Activated CD4-positive, alpha-beta memory T cell treated with anti-CD3 and anti-CD28 coated beads for 36 hours (primary cell): ENCODE results near the gene OR52K2. TPM values are rescaled to one million over a fixed set of nuclear protein-coding genes. Genes with fewer than 3 reads are reported as not detected.
"Not testable (repeated sequence)": the region's sequence is repeated elsewhere in the genome, so short reads cannot be mapped to it uniquely, and the experiment has no call there.

ENCODE experiments used
- CTCF ChIA-PET: fragments of 350-600 bp; sonication (Branson Sonifier 250); formaldehyde crosslinking; loops from one replicate; lab custom pipeline; 2021; ENCODE audit warnings: antibody characterized with exemption, inconsistent platforms; lab: Charles Lee
- POLR2A ChIA-PET: fragments of 350-600 bp; sonication (Branson Sonifier 250); formaldehyde crosslinking; loops from one replicate; lab custom pipeline; 2021; ENCODE audit warnings: antibody characterized with exemption; lab: Charles Lee
- DNase-seq: peaks from one replicate; pipeline ENCODE4 v3.0.0-alpha.2; 2020
- H3K27ac Mint-ChIP-seq: one replicate; pipeline ENCODE4 v1.8.0; 2021; ENCODE audit warnings: mixed read lengths
- H3K27me3 Mint-ChIP-seq: one replicate; pipeline ENCODE4 v1.8.0; 2021; ENCODE audit warnings: mixed read lengths
- H3K36me3 Mint-ChIP-seq: one replicate; pipeline ENCODE4 v1.8.0; 2021; ENCODE audit warnings: mixed read lengths
- H3K4me1 Mint-ChIP-seq: one replicate; pipeline ENCODE4 v1.8.0; 2021; ENCODE audit warnings: low read depth, mixed read lengths
- H3K4me3 Mint-ChIP-seq: one replicate; pipeline ENCODE4 v1.8.0; 2021; ENCODE audit warnings: mild to moderate bottlenecking, mixed read lengths
- H3K9me3 Mint-ChIP-seq: one replicate; pipeline ENCODE4 v1.8.0; 2021; ENCODE audit warnings: mixed read lengths
- intact Hi-C: fragments of 100-400 bp; cut with micrococcal nuclease; formaldehyde crosslinking; loops from one replicate; pipeline ENCODE4 v1.15.1; 2023
- total RNA-seq, 2 experiments: library from RNA; stranded (reverse); gene quantifications; one replicate each; pipeline ENCODE4 v1.2.3, GENCODE V29; 2021

The OR52K2 gene
- total RNA-seq, 2 experiments from 2014 or later: not detected

DNA sequence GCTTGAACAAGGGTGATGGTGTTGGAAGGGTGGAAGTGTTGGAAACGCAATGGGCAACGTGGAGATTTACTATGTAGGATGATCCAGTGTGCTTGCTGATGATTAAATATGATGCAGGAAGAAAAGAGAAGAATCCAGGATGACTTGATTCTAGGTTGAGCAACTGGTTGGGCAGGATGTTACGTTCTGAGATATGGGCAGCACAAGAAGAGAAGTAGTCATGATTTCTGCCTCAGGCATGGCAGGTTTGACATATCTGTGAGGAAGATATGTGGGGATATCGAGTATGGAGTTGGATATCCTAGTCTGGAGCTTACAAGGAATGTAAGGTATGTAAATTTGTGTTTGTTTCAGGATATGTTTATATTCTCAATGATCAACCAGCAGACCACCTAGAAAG is 35.2 kb downstream of the OR52K2 start:
- no peak overlapping the region for H3K4me3 Mint-ChIP-seq
- H3K4me1 Mint-ChIP-seq: peaks cover 13% of the 10 kb centered on the region
- H3K27me3 Mint-ChIP-seq: peaks cover 8% of the 10 kb centered on the region
- intact Hi-C loops: no loop called here
- DNase-seq: no peak
- H3K36me3 Mint-ChIP-seq: no peaks in the 10 kb centered on the region
- ChIA-PET CTCF (no interaction called here), POLR2A (interaction anchor here (0.6 kb wide), 1 partner anchor 91 kb away, joined by 3 read pairs; the partner anchor contains the start of gene TRIM21)
- H3K27ac Mint-ChIP-seq: no peak overlapping the region
- H3K9me3 Mint-ChIP-seq: no peaks in the 10 kb centered on the region

- POLR2A ChIA-PET, H3K36me3 Mint-ChIP-seq, H3K9me3 Mint-ChIP-seq, H3K4me3 Mint-ChIP-seq, H3K4me1 Mint-ChIP-seq, H3K27ac Mint-ChIP-seq, DNase-seq: not testable (repeated sequence)
- intact Hi-C loops: loop anchor here (5.0 kb wide), 1 partner anchor 116 kb away; the partner anchor contains the start of gene TRIM68
- CTCF ChIA-PET: interaction anchor here (2.2 kb wide), 1 partner anchor 9 kb away, joined by 10 read pairs; the partner anchor contains the start of gene OR52K1
- H3K27me3 Mint-ChIP-seq: peaks cover 19% of the 10 kb centered on the region
Measured at GRCh38 chr11:4491405-4491804, 42.3 kb downstream of the OR52K2 start.

GRCh38 chr11:4491878-4492606 is 42.9 kb downstream of the OR52K2 start:
- intact Hi-C loops: loop anchor here (5.0 kb wide), 1 partner anchor 115 kb away; the partner anchor contains the start of gene TRIM68
- Mint-ChIP-seq H3K9me3 (peaks cover 4% of the 10 kb centered on the region), H3K36me3 (no peaks in the 10 kb centered on the region), H3K27me3 (peaks cover 16% of the 10 kb centered on the region), H3K4me3 (no peak overlapping the region), H3K27ac (no peak overlapping the region), H3K4me1 (peaks cover 6% of the 10 kb centered on the region)
- ChIA-PET POLR2A (no interaction called here), CTCF (interaction anchor here (0.7 to 5.4 kb wide), 4 partner anchors 10 to 306 kb away, joined by 3 to 83 read pairs (median 6); partner anchors contain the start of genes OR51D1 and OR52K1)
- DNase-seq: no peak

DNA sequence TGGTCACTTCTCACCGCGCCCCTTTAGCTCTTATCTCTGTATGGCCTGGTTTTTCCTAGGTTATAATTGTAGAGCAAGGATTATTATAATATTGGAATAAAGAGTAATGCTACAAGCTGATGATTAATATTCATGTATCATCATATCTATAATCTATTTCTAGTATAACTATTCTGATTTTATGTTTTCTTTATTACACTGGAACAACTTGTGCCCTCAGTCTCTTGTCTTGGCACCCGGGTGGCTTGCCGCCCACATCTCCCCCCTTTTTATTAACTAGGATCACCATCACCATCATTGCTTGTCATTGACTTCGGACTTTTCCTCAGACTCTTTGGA is 44.4 kb downstream of the OR52K2 start:
- Mint-ChIP-seq H3K4me1 (peaks cover 6% of the 10 kb centered on the region), H3K27me3 (peaks cover 15% of the 10 kb centered on the region), H3K27ac (no peak overlapping the region), H3K4me3 (no peak overlapping the region), H3K9me3 (peaks cover 4% of the 10 kb centered on the region), H3K36me3 (no peaks in the 10 kb centered on the region)
- CTCF ChIA-PET: interaction anchor here (0.6 to 5.4 kb wide), 8 partner anchors 9 to 311 kb away, joined by 3 to 83 read pairs (median 4); partner anchors contain the start of genes OR51D1 and OR52K1
- POLR2A ChIA-PET: no interaction called here
- intact Hi-C loops: loop anchor here (1.0 to 5.0 kb wide), 5 partner anchors 12 to 306 kb away; partner anchors contain the start of genes TRIM21 and TRIM68
- no peak for DNase-seq

DNA sequence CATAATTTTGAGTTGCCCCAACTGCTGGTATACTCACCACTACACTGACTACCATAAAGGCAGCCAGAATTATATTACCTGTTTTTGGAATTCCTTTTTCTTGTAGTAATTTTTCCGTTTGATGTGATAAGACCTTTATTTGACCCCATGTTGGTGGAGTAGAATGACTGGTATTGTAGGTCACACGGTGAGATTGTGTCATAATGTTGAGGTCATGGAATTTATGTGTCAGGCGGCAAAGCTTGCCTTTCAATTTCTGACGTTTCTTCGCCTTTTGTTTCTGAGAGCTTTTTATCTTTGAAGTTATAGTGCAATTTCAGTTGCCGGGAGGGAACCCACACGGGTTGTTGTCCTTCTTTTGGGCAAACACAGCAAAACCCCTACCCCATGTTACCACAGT is 46.4 kb downstream of the OR52K2 start:
- DNase-seq: peak; percentile 14
- H3K9me3 Mint-ChIP-seq: peaks cover 4% of the 10 kb centered on the region
- POLR2A ChIA-PET: no interaction called here
- intact Hi-C loops: no loop called here
- CTCF ChIA-PET: interaction anchor here (5.4 kb wide), 1 partner anchor 310 kb away, joined by 83 read pairs; no protein-coding TSS in a partner anchor
- no peaks in the 10 kb centered on the region for H3K36me3 Mint-ChIP-seq
- peaks cover 6% of the 10 kb centered on the region for H3K4me1 Mint-ChIP-seq
- H3K27ac Mint-ChIP-seq: no peak overlapping the region
- peaks cover 8% of the 10 kb centered on the region for H3K27me3 Mint-ChIP-seq
- no peak overlapping the region for H3K4me3 Mint-ChIP-seq

- no peak for DNase-seq
- Mint-ChIP-seq H3K9me3 (peaks cover 4% of the 10 kb centered on the region), H3K27ac (no peak overlapping the region), H3K36me3 (no peaks in the 10 kb centered on the region), H3K4me1 (peaks cover 6% of the 10 kb centered on the region), H3K27me3 (peaks cover 8% of the 10 kb centered on the region), H3K4me3 (no peak overlapping the region)
- intact Hi-C loops: no loop called here
- CTCF ChIA-PET: interaction anchor here (5.4 kb wide), 1 partner anchor 310 kb away, joined by 83 read pairs; no protein-coding TSS in a partner anchor
- POLR2A ChIA-PET: no interaction called here
Measured at GRCh38 chr11:4495986-4496385, 46.9 kb downstream of the OR52K2 start.

DNA sequence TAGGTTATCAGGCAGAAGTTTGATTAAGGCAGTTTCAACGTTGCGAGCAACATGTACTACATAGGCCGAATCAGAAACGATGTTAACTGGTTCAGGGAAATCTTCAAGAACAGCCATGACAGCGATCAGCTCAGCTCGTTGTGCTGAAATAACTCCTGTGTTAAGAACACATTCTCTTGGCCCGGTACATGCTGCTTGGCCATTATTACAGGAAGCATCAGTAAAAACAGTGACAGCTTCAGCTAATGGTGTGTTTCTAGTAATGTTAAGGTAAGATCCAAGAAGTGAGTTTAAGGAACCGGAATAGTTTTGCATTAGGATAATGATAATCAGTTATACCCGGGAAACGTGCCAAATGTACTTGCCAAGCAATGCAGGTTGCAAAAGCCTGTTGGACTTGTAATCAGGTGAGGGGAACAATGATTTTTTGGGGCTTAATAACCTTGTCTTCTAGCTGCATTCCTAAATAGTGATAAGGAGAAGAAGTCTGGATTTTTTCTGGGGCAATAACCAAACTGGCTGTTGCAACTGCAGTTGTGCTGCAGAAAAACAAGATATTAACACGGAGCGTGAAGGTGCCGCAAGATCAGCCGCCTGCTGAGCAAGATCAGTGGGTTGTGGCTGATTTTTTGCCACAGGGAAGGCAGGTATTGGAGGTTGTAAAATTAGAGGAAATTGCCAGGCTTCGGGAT is 47.6 kb downstream of the OR52K2 start:
- Mint-ChIP-seq H3K4me3 (no peak overlapping the region), H3K36me3 (no peaks in the 10 kb centered on the region), H3K27me3 (peaks cover 7% of the 10 kb centered on the region), H3K27ac (no peak overlapping the region), H3K4me1 (peaks cover 6% of the 10 kb centered on the region), H3K9me3 (peaks cover under 1% of the 10 kb centered on the region)
- CTCF ChIA-PET: interaction anchor here (5.4 kb wide), 1 partner anchor 311 kb away, joined by 83 read pairs; no protein-coding TSS in a partner anchor
- intact Hi-C loops: no loop called here
- POLR2A ChIA-PET: no interaction called here
- no peak for DNase-seq

Other genes with a start within 250 kb of the OR52K2 start
- gene OR52B4, start 80.9 kb upstream of the OR52K2 start, total RNA-seq: not detected
- 10 to 100 TPM; 39.2 to 40.3 TPM for gene TRIM21, start 55.6 kb upstream of the OR52K2 start, total RNA-seq
- not detected for gene OR52K1, start 33.4 kb downstream of the OR52K2 start, total RNA-seq
- gene OR52M1, start 95.9 kb downstream of the OR52K2 start, total RNA-seq: not detected
- gene OR52I2, start 132.4 kb downstream of the OR52K2 start, total RNA-seq: not detected
- gene OR52I1, start 144.7 kb downstream of the OR52K2 start, total RNA-seq: not detected
- 1 to 10 TPM; 8.7 to 9.2 TPM for gene TRIM68, start 158.9 kb downstream of the OR52K2 start, total RNA-seq
- not detected for gene OR51D1, start 188.2 kb downstream of the OR52K2 start, total RNA-seq
- not detected for gene OR51E1, start 194.7 kb downstream of the OR52K2 start, total RNA-seq
- not detected for gene OR51E2, start 248.6 kb downstream of the OR52K2 start, total RNA-seq